GM18508 (cell line): Measurements from ENCODE around the gene TNS1.

Experiments
- ATAC-seq: cut with Tn5 transposase; IDR thresholded peaks from one replicate; pipeline ENCODE4 v1.9.1; 2021; ENCODE audit warnings: moderate number of reproducible peaks; ENCODE audit not compliant: insufficient read depth, unreplicated experiment

Gene TNS1

DNA sequence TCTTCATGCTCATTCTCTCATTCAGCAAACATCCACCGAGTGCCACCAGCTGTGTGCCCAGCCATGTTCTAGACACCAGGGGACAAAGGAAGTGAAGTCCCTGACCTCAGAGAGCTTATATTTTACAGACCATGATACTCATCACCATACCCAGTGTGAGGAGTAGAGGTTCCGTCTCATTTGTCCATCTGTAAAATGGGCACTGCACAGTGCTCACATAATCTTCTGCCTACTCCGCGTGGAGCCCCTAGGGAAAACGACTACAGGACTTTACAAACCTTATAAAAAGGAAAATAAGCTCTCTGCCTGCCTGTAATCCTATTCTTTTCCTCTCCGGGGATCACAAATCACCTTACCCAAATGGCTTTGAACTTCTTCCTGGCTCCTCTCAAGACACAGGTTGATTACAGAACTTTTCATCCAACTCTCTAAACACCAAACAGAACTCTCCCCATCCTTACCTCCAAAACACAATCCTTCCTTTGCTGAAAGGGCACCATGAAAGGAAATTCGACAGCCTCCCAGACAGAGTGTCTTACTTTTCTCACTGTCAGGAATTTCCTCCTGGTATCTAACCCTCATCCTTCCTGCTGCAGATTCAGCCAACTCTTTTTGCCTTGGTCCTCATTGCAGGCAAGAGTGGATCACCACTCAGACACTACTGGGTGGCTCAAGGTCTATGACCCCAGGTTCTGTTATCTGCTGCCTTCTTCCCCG, 99.5 kb downstream of the TNS1 start:
- ATAC-seq, result no peak

GRCh38 chr2:217902379-217903141, 100.2 kb downstream of the TNS1 start:
- ATAC-seq, result no peak

DNA sequence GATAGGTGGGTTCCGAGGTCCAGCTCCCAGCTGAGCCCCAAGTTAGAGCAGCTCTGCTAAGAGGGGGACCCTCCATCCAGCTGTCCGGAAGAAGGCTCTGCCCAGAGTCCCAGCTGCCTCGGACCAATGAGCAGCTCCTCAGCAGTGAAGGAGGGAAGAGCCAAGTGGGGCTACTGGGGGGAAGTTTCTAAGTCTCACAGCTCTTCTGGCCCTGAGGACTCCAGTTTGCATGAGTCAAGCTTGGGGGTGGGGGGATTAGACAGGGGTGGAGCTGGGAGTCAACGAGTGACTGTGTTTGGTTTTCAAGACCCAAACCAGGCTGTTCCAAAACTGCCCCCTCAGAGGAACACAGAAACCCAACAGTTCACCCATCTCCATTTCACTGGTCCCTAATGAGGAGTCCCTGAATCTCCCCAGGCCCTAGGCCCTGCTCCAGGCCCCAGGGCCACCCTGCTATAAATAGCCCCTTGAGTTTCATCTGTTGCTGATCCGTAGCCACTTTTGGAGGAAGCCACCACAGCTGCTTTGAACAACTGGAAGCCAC, 100.9 kb downstream of the TNS1 start:
- ATAC-seq, result no peak

- no peak for ATAC-seq
Measured at GRCh38 chr2:217901400-217901799, 101.4 kb downstream of the TNS1 start.

GRCh38 chr2:217900780-217901360, 101.9 kb downstream of the TNS1 start:
- no peak for ATAC-seq

GRCh38 chr2:217900010-217900779, 102.6 kb downstream of the TNS1 start:
- no peak for ATAC-seq

GRCh38 chr2:217899231-217900009, 103.4 kb downstream of the TNS1 start:
- ATAC-seq, result no peak

DNA sequence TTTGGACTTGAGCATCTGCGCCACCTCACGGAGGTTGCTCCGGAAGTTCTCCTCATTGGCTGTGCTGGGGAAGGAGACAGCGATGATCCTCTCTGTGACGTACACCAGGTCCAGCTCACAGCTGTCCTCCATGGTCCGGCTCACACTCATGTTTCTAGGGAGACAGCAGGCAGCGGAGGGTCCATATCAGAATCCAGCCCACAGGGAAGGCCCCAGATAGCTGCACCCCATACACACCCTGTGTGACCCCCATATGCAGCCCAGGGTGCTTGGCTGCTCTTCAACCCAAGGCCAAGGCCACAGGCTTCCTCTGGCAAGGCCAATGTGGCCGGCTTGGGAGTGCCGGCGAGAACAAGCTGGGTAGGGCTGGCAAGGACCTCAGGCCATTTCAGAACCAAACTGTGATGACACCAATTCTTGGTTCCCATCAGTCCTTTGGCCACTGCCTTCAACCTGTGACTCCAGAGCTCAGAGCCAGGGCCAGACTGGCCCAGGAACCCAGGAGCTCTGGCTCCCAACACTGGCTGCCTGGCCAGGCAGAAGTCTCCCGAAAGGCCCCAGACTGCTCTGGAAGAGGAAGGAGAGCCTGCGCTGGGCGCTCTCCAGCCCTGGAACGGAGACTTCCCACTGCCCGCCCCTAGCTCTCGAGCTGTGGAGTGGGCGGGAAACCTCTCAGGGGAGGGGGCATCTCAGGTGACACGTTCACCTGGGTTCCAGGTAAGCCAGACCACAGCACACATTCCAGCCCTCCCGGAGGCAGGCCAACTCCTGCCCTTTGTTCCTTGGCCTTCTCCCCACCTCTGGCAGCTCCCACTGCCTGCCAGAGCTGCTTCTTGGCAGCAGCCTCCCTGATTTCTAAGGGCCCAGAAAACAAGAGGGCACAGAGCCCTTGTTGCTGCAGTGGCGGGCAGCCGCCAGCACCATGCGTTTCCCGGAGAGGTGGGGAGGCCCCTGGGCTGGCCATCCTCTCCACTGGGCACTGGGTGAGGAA, 104.7 kb downstream of the TNS1 start:
- no peak for ATAC-seq

- ATAC-seq, result no peak
Measured at GRCh38 chr2:217897091-217897715, 105.6 kb downstream of the TNS1 start.

GRCh38 chr2:217895070-217895635, 107.6 kb downstream of the TNS1 start:
- no peak for ATAC-seq

DNA sequence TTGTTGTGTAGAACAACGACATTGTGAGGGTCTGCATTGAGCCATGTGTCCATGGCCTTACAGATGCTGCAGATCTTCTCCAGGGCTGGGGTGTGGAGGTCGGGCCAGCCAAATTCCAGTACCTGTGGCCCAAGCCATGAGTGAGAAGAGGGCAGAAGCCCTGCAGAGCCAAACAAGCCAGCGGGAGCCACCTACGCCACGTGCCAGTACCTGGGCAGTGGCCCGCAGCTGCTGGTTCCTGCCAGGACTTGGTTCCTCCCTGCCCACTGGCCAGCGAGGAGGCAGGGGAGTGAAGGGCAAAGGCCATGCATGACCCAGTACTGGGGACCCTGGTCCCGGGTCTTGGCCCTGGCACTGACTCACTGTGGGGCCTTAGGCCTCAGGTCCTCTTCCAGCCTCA, 109.4 kb downstream of the TNS1 start:
- ATAC-seq, result no peak

GRCh38 chr2:217892560-217892959, 110.2 kb downstream of the TNS1 start:
- no peak for ATAC-seq

GRCh38 chr2:217890445-217890844, 112.3 kb downstream of the TNS1 start:
- no peak for ATAC-seq

GRCh38 chr2:217889656-217890055, 113.1 kb downstream of the TNS1 start:
- no peak for ATAC-seq

DNA sequence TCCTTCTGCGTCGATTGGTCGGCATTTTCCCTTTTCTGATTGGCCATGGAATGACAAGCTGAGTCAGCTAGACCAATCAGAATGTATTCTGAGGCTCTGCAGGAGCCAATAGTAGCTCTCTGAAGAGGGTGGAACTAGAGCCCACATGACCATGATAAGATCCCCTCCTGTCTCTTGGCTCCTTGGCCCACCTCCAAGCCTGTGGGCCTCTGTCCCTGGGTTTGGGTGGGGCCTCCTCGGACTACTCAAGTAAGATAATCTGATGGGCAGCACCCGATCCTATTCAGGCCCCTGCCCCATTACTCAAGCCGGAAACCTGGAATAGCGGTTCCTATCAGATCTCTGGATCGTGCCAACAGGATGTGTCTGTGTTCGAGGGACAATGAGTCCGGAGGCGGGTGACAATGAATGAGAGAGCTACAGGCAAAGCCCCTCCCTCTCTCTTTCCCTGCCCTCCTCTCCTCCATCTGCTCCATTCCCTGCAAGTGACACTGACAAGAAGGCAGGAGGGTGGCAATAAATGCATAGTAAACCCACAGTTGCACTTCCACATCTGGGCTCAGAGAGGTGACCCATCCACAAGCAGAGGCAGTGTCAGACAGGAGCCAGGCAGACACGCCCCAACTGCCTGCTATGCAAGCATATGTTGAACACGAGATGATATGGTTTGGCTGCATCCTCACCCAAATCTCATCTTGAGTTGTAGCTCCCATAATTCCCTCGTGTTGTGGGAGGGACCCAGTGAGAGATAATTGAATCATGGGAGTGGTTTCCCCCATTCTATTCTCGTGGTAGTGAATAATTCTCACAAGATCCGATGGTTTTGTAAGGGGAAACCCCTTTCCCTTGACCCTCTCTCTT, 114.7 kb downstream of the TNS1 start:
- no peak for ATAC-seq

DNA sequence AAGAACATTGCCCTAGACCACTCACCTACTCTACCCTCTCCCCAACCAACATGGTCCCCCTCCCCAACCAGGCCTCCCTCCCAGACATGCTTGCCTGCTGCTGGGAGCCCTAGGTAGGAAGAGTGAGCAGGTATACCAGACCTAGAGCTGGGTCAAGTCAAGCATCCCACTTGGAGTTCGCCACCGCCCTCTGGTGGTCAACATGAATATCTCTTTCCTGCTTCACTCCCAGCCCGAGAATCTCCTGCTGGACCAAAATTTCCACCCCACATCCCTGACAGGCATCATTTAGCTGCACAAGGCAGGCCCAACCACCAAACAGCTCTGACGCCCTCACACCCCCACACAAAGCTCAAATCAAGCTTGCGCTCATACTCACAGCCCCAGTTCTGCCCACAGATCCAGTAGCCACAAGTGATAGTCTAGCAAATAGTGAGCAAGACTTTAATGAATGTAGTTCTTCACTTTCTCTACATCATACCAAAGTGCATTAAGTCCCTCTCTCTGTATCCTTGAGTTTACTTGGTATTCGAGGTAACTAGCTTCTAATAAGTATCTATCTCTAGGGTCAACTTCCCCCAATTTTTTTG, 116.0 kb downstream of the TNS1 start:
- ATAC-seq, result no peak

GRCh38 chr2:217886091-217886490, 116.7 kb downstream of the TNS1 start:
- no peak for ATAC-seq
